Mucosa of descending colon (tissue), 3 donors: ENCODE results near the gene SHTN1. TPM values are rescaled to one million over a fixed set of nuclear protein-coding genes. Genes with fewer than 3 reads are reported as not detected.

Experiments used
- ATAC-seq: fragments of 200-7000 bp; cut with Tn5 transposase; one replicate; pipeline ENCODE4 v1.9.1; 2020; ENCODE audit warnings: mild to moderate bottlenecking, moderate library complexity
- DNase-seq, 3 donors: peaks; one replicate each; pipeline ENCODE4 v3.0.0-alpha.2; 2020
- H3K36me3 ChIP-seq: fragments of 200-600 bp; one replicate; pipeline ENCODE4 v1.8.0; 2021; ENCODE audit warnings: low read depth, mild to moderate bottlenecking
- H3K4me1 ChIP-seq: fragments of 200-600 bp; one replicate; pipeline ENCODE4 v1.8.0; 2021; ENCODE audit warnings: low read depth, mild to moderate bottlenecking
- H3K4me3 ChIP-seq: fragments of 200-600 bp; one replicate; pipeline ENCODE4 v1.8.0; 2021; ENCODE audit warnings: mild to moderate bottlenecking
- H3K9me3 ChIP-seq: fragments of 200-600 bp; one replicate; pipeline ENCODE4 v1.8.0; 2021; ENCODE audit warnings: mild to moderate bottlenecking
- CTCF ChIP-seq: fragments of 200-600 bp; IDR thresholded peaks from one replicate; pipeline ENCODE4 v1.8.0; 2022; ENCODE audit warnings: antibody characterized with exemption, mild to moderate bottlenecking
- intact Hi-C, 2 donors: fragments of 100-400 bp; cut with DNase I in 1 of 2; cut with micrococcal nuclease in 1 of 2; formaldehyde crosslinking; loops; one replicate each; pipeline versions ENCODE4 v1.11.0 to v1.11.1; 2022; cut with DNase I, micrococcal nuclease
- total RNA-seq, 3 donors: library from RNA; stranded (reverse); fragmentation: NEBNext Ultra II Directional in 2 of 3; extraction: Animal tissue kit (Norgen Biotek cat#: 25700) in 2 of 3; gene quantifications; one replicate each; pipeline versions ENCODE4 v1.2.1 to v1.2.4, GENCODE V29; 2021 to 2023
- donor health status: DM: no; HTN: no; CAD: no; lungs with moderate emphysema.
- donor health status: DM: no; HTN: no; CAD: no.
- donor health status: DM: no; HTN: yes; CAD: no.

SHTN1 gene
- total RNA-seq, 3 donors from 2014 or later, result 17.4 to 33.5 (median 27.9) TPM

- Histone ChIP-seq H3K36me3 (no peaks in the 10 kb centered on the region), H3K4me1 (peaks cover 7% of the 10 kb centered on the region), H3K9me3 (no peaks in the 10 kb centered on the region), H3K4me3 (no peak overlapping the region)
- no peak for TF ChIP-seq CTCF
- ATAC-seq (no peak), DNase-seq (no peak)
- intact Hi-C loops, result no loop called here
Observed at GRCh38 chr10:117007080-117007479, 2.1 kb upstream of the SHTN1 start.

GRCh38 chr10:117005527-117006055 lies 604 bp upstream of the SHTN1 start:
- peak in 1 of 3 donors; percentile 33 for DNase-seq

GRCh38 chr10:117004227-117005025 lies 561 bp downstream of the SHTN1 start:
- ATAC-seq (peak; percentile 84), DNase-seq (peak; percentile 65 to 77 (median 76))
- TF ChIP-seq CTCF, result no peak
- Histone ChIP-seq H3K4me3 (peak overlapping the region; percentile 44), H3K9me3 (no peaks in the 10 kb centered on the region), H3K36me3 (no peaks in the 10 kb centered on the region), H3K4me1 (peaks cover 7% of the 10 kb centered on the region)
- intact Hi-C loops, result no loop called here

More at GRCh38 chr10:117005527-117006055, 604 bp upstream of the SHTN1 start:
- TF ChIP-seq CTCF, result no peak
- Histone ChIP-seq H3K4me3 (no peak overlapping the region), H3K9me3 (no peaks in the 10 kb centered on the region), H3K36me3 (no peaks in the 10 kb centered on the region), H3K4me1 (peaks cover 7% of the 10 kb centered on the region)
- peak; percentile 9 for ATAC-seq
- intact Hi-C loops, result no loop called here

GRCh38 chr10:117003336-117003735 lies 1.7 kb downstream of the SHTN1 start:
- Histone ChIP-seq H3K4me1 (peaks cover 7% of the 10 kb centered on the region), H3K36me3 (no peaks in the 10 kb centered on the region), H3K4me3 (no peak overlapping the region), H3K9me3 (no peaks in the 10 kb centered on the region)
- TF ChIP-seq CTCF, result no peak
- no peak for ATAC-seq
- intact Hi-C loops, result no loop called here
- no peak for DNase-seq

- no peak for ATAC-seq
- Histone ChIP-seq H3K4me3 (no peak overlapping the region), H3K9me3 (no peaks in the 10 kb centered on the region), H3K4me1 (peaks cover 7% of the 10 kb centered on the region), H3K36me3 (no peaks in the 10 kb centered on the region)
- no peak for TF ChIP-seq CTCF
- DNase-seq, result no peak
- intact Hi-C loops, result no loop called here
Observed at GRCh38 chr10:117002206-117002605, 2.8 kb downstream of the SHTN1 start.
